KMS-11 (cell line): Measurements from ENCODE around the gene SLC1A7.

Experiments
- H2AFZ ChIP-seq: fragments of 200-600 bp; sonication (generic); 2 replicates; pipeline ENCODE4 v1.6.1; 2016; ENCODE audit warnings: antibody characterized with exemption, mixed run types, low read depth
- H3K27ac ChIP-seq: fragments of 200-600 bp; sonication (generic); 2 replicates; pipeline ENCODE4 v1.6.1; 2016; ENCODE audit warnings: mild to moderate bottlenecking, mixed run types
- H3K27me3 ChIP-seq: fragments of 200-600 bp; sonication (generic); 2 replicates; pipeline ENCODE4 v1.6.1; 2017; ENCODE audit warnings: mild to moderate bottlenecking, low read depth, mixed run types, moderate library complexity; ENCODE audit not compliant: insufficient read depth
- H3K36me3 ChIP-seq: fragments of 200-600 bp; sonication (generic); 2 replicates; pipeline ENCODE4 v1.6.1; 2017; ENCODE audit warnings: mild to moderate bottlenecking, mixed run types; ENCODE audit not compliant: insufficient read depth
- H3K4me1 ChIP-seq: fragments of 200-600 bp; sonication (generic); 2 replicates; pipeline ENCODE4 v1.6.1; 2016; ENCODE audit warnings: mild to moderate bottlenecking, low read depth, mixed run types; ENCODE audit not compliant: poor library complexity, severe bottlenecking
- H3K4me2 ChIP-seq: fragments of 200-600 bp; sonication (generic); 2 replicates; pipeline ENCODE4 v1.7.0; 2016; ENCODE audit warnings: mild to moderate bottlenecking, mixed run types
- H3K4me3 ChIP-seq: fragments of 200-600 bp; sonication (generic); IDR thresholded peaks from 2 replicates; pipeline ENCODE4 v1.6.1; 2017; ENCODE audit warnings: low read depth, low read length, mixed read lengths; ENCODE audit not compliant: insufficient read depth
- H3K79me2 ChIP-seq: fragments of 200-600 bp; sonication (generic); 2 replicates; pipeline ENCODE4 v1.6.1; 2016; ENCODE audit warnings: low read depth, mixed run types; ENCODE audit not compliant: insufficient read depth
- H3K9ac ChIP-seq: fragments of 200-600 bp; sonication (generic); 2 replicates; pipeline ENCODE4 v1.6.1; 2016; ENCODE audit warnings: mild to moderate bottlenecking, mixed run types
- H4K20me1 ChIP-seq: fragments of 200-600 bp; sonication (generic); 2 replicates; pipeline ENCODE4 v1.6.1; 2016; ENCODE audit warnings: mild to moderate bottlenecking, mixed run types; ENCODE audit not compliant: insufficient read depth
- CTCF ChIP-seq: fragments of 200-600 bp; sonication (generic); conservative IDR thresholded peaks from 2 replicates; pipeline ENCODE4 v1.6.1; 2017; ENCODE audit warnings: low read depth, mild to moderate bottlenecking, antibody characterized with exemption, low read length, moderate library complexity, mixed read lengths

The SLC1A7 gene

GRCh38 chr1:53142226-53142853, at the start of gene SLC1A7:
SLC1A7 (minus strand) TSS chr1:53142638; CDS start chr1:53142449, 189 bp downstream.
- H2AFZ ChIP-seq: no peak within 1 kb of the TSS
- no peak within 1 kb of the TSS for H3K4me2 ChIP-seq
- no peaks in the 10 kb centered on the region for H3K27me3 ChIP-seq
- no peak within 1 kb of the TSS for H3K4me3 ChIP-seq
- H3K36me3 ChIP-seq: no peaks in the 10 kb centered on the region
- no peaks in the 10 kb centered on the region for H4K20me1 ChIP-seq
- H3K9ac ChIP-seq: no peak within 1 kb of the TSS
- TF ChIP-seq CTCF: no peak
- H3K27ac ChIP-seq: no peak within 1 kb of the TSS
- no peaks in the 10 kb centered on the region for H3K4me1 ChIP-seq
- no peaks in the 10 kb centered on the region for H3K79me2 ChIP-seq

- Histone ChIP-seq H3K36me3 (no peaks in the 10 kb centered on the region), H3K27ac (no peak overlapping the region), H4K20me1 (no peaks in the 10 kb centered on the region), H3K4me3 (no peak overlapping the region), H2AFZ (no peak overlapping the region), H3K27me3 (no peaks in the 10 kb centered on the region), H3K79me2 (no peaks in the 10 kb centered on the region), H3K9ac (no peak overlapping the region), H3K4me1 (no peaks in the 10 kb centered on the region), H3K4me2 (no peak overlapping the region)
- no peak for TF ChIP-seq CTCF
These were observed 47.8 kb upstream of the SLC1A7 start for GRCh38 chr1:53190210-53190611.

- Histone ChIP-seq H3K4me3 (no peak overlapping the region), H3K36me3 (no peaks in the 10 kb centered on the region), H3K27me3 (no peaks in the 10 kb centered on the region), H3K9ac (no peak overlapping the region), H4K20me1 (no peaks in the 10 kb centered on the region), H3K79me2 (no peaks in the 10 kb centered on the region), H3K4me1 (no peaks in the 10 kb centered on the region), H3K4me2 (no peak overlapping the region), H2AFZ (no peak overlapping the region), H3K27ac (no peak overlapping the region)
- no peak for TF ChIP-seq CTCF
These were observed 46.6 kb upstream of the SLC1A7 start for GRCh38 chr1:53189061-53189460.

- no peak for TF ChIP-seq CTCF
- H3K27ac ChIP-seq: no peak overlapping the region
These were observed 45.7 kb upstream of the SLC1A7 start for GRCh38 chr1:53188099-53188498.

More at GRCh38 chr1:53188099-53188498, 45.7 kb upstream of the SLC1A7 start:
- no peak overlapping the region for H2AFZ ChIP-seq
- no peak overlapping the region for H3K4me2 ChIP-seq
- H4K20me1 ChIP-seq: no peaks in the 10 kb centered on the region
- H3K36me3 ChIP-seq: no peaks in the 10 kb centered on the region
- no peak overlapping the region for H3K4me3 ChIP-seq
- no peaks in the 10 kb centered on the region for H3K27me3 ChIP-seq
- no peak overlapping the region for H3K9ac ChIP-seq
- no peaks in the 10 kb centered on the region for H3K79me2 ChIP-seq
- H3K4me1 ChIP-seq: no peaks in the 10 kb centered on the region
